DOHH2 (cell line): ENCODE measurements around the gene PSAP.

ENCODE experiments used
- H3F3A ChIP-seq: fragments of 200-600 bp; sonication (generic), shearing (Covaris generic); 2 replicates; pipeline ENCODE4 v1.6.0; 2016; ENCODE audit warnings: antibody characterized with exemption, mild to moderate bottlenecking; ENCODE audit not compliant: control insufficient read depth, insufficient read depth
- H3K27ac ChIP-seq: fragments of 200-600 bp; sonication (generic); 2 replicates; pipeline ENCODE4 v1.5.1; 2014; ENCODE audit warnings: low read depth, mild to moderate bottlenecking, low read length, moderate library complexity
- H3K27me3 ChIP-seq: fragments of 200-600 bp; sonication (generic); 2 replicates; pipeline ENCODE4 v1.6.1; 2014; ENCODE audit warnings: mild to moderate bottlenecking, low read length, mixed read lengths; ENCODE audit not compliant: control insufficient read depth
- H3K36me3 ChIP-seq: fragments of 200-600 bp; sonication (generic); 2 replicates; pipeline ENCODE4 v1.6.1; 2014; ENCODE audit warnings: mild to moderate bottlenecking, low read length, moderate library complexity, mixed read lengths; ENCODE audit not compliant: control insufficient read depth
- H3K4me1 ChIP-seq: fragments of 200-600 bp; sonication (generic); 2 replicates; pipeline ENCODE4 v1.6.1; 2014; ENCODE audit warnings: mild to moderate bottlenecking, low read length, mixed read lengths; ENCODE audit not compliant: control insufficient read depth
- H3K4me2 ChIP-seq: fragments of 200-600 bp; sonication (generic); 2 replicates; pipeline ENCODE4 v1.6.0; 2014; ENCODE audit warnings: mild to moderate bottlenecking, low read length, moderate library complexity
- H3K4me3 ChIP-seq: fragments of 200-600 bp; sonication (generic); 2 replicates; pipeline ENCODE4 v1.5.1; 2014; ENCODE audit warnings: mild to moderate bottlenecking, low read length, mixed read lengths
- H3K79me2 ChIP-seq: fragments of 200-600 bp; sonication (generic); 2 replicates; pipeline ENCODE4 v1.6.1; 2014; ENCODE audit warnings: mild to moderate bottlenecking, low read length, mixed read lengths; ENCODE audit not compliant: control insufficient read depth
- H3K9me2 ChIP-seq: fragments of 200-600 bp; sonication (generic); replicated peaks from 2 replicates; pipeline ENCODE4 v1.6.1; 2014; ENCODE audit warnings: mild to moderate bottlenecking, low read length, mixed read lengths; ENCODE audit not compliant: control insufficient read depth
- H3K9me3 ChIP-seq: fragments of 200-600 bp; sonication (generic); 2 replicates; pipeline ENCODE4 v1.6.1; 2014; ENCODE audit warnings: antibody characterized with exemption, low read length, mixed read lengths; ENCODE audit not compliant: control insufficient read depth, insufficient read depth
- H4K20me1 ChIP-seq: fragments of 200-600 bp; sonication (generic); 2 replicates; pipeline ENCODE4 v1.6.0; 2014; ENCODE audit warnings: low read depth, mild to moderate bottlenecking, antibody characterized with exemption, low read length, moderate library complexity; ENCODE audit not compliant: control insufficient read depth, insufficient read depth
- CTCF ChIP-seq: fragments of 200-600 bp; sonication (generic); IDR thresholded peaks from one replicate; pipeline ENCODE4 v1.5.1; 2014; ENCODE audit warnings: antibody characterized with exemption, mild to moderate bottlenecking, low read depth, low read length; ENCODE audit not compliant: poor library complexity, severe bottlenecking
- EZH2phosphoT487 ChIP-seq: fragments of 200-600 bp; sonication (generic); IDR thresholded peaks from 2 replicates; pipeline ENCODE4 v1.6.1; 2017; ENCODE audit warnings: borderline replicate concordance, mild to moderate bottlenecking, antibody characterized with exemption, low read length, moderate library complexity, mixed read lengths

PSAP gene

GRCh38 chr10:71779641-71780040 lies 71.4 kb downstream of the PSAP start:
- no peaks in the 10 kb centered on the region for H4K20me1 ChIP-seq
- H3K9me3 ChIP-seq = no peaks in the 10 kb centered on the region
- H3K36me3 ChIP-seq = no peaks in the 10 kb centered on the region
- H3K27me3 ChIP-seq = peaks cover 6% of the 10 kb centered on the region
- no peaks in the 10 kb centered on the region for H3F3A ChIP-seq
- H3K27ac ChIP-seq = no peak overlapping the region
- no peaks in the 10 kb centered on the region for H3K79me2 ChIP-seq
- H3K4me3 ChIP-seq = no peak overlapping the region
- H3K4me1 ChIP-seq = no peaks in the 10 kb centered on the region
- no peaks in the 10 kb centered on the region for H3K9me2 ChIP-seq
- H3K4me2 ChIP-seq = no peak overlapping the region
- TF ChIP-seq EZH2phosphoT487 (no peak), CTCF (no peak)

GRCh38 chr10:71778071-71778825 lies 72.8 kb downstream of the PSAP start:
- Histone ChIP-seq H4K20me1 (no peaks in the 10 kb centered on the region), H3K4me1 (peaks cover 5% of the 10 kb centered on the region), H3K27ac (no peak overlapping the region), H3K36me3 (no peaks in the 10 kb centered on the region), H3K4me3 (no peak overlapping the region), H3K9me3 (no peaks in the 10 kb centered on the region), H3K9me2 (no peaks in the 10 kb centered on the region), H3K27me3 (peaks cover 20% of the 10 kb centered on the region), H3K4me2 (no peak overlapping the region), H3F3A (no peaks in the 10 kb centered on the region), H3K79me2 (no peaks in the 10 kb centered on the region)
- TF ChIP-seq CTCF = no peak
- no peak for TF ChIP-seq EZH2phosphoT487

GRCh38 chr10:71777213-71777985 lies 73.7 kb downstream of the PSAP start:
- H3F3A ChIP-seq = no peaks in the 10 kb centered on the region
- H3K9me3 ChIP-seq = no peaks in the 10 kb centered on the region
- no peaks in the 10 kb centered on the region for H3K9me2 ChIP-seq
- H3K4me1 ChIP-seq = peaks cover 5% of the 10 kb centered on the region
- H3K4me2 ChIP-seq = no peak overlapping the region
- TF ChIP-seq EZH2phosphoT487 = no peak
- TF ChIP-seq CTCF = no peak
- H3K27me3 ChIP-seq = peaks cover 27% of the 10 kb centered on the region
- no peaks in the 10 kb centered on the region for H3K79me2 ChIP-seq
- H3K27ac ChIP-seq = no peak overlapping the region
- H4K20me1 ChIP-seq = no peaks in the 10 kb centered on the region
- no peak overlapping the region for H3K4me3 ChIP-seq
- no peaks in the 10 kb centered on the region for H3K36me3 ChIP-seq
